ENCODE results near the gene COL27A1.

DNA sequence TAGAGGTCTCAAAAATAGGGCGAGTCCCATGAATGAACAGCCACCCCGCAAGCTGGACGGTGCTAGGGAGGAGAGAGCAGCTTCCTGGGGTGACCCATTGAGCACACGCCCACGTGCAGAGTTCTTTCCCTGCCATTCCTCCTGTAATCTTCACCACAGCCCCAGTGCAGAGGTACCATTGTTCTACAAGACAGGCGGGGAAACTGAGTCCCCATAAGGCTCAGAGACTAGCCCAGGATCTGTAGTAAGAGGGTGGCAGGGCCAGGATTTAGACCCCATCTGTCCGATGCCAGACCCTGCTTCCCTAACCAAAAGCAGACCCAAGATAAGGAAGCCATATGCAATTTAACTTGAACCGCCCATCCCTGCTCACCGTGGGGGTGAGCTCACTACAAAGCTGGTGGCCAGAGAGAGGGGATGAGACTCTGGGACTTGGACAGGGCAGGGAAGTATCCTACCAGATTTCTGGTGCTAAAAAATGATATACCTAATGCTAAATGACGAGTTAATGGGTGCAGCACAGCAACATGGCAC lies 130.9 kb downstream of the COL27A1 start:
- TF ChIP-seq, protein P1, sequence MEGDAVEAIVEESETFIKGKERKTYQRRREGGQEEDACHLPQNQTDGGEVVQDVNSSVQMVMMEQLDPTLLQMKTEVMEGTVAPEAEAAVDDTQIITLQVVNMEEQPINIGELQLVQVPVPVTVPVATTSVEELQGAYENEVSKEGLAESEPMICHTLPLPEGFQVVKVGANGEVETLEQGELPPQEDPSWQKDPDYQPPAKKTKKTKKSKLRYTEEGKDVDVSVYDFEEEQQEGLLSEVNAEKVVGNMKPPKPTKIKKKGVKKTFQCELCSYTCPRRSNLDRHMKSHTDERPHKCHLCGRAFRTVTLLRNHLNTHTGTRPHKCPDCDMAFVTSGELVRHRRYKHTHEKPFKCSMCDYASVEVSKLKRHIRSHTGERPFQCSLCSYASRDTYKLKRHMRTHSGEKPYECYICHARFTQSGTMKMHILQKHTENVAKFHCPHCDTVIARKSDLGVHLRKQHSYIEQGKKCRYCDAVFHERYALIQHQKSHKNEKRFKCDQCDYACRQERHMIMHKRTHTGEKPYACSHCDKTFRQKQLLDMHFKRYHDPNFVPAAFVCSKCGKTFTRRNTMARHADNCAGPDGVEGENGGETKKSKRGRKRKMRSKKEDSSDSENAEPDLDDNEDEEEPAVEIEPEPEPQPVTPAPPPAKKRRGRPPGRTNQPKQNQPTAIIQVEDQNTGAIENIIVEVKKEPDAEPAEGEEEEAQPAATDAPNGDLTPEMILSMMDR (IDR thresholded peaks at IDR 0.05) = no peak
- TF ChIP-seq POLR2AphosphoS5 (IDR thresholded peaks at IDR 0.05) (no peak), POLR2A (IDR thresholded peaks at IDR 0.05) (no peak)
